ENCODE results near the gene IFI30.
A peak's percentile ranks its signal among the peaks of the same experiment; 100 is the strongest.

DNA sequence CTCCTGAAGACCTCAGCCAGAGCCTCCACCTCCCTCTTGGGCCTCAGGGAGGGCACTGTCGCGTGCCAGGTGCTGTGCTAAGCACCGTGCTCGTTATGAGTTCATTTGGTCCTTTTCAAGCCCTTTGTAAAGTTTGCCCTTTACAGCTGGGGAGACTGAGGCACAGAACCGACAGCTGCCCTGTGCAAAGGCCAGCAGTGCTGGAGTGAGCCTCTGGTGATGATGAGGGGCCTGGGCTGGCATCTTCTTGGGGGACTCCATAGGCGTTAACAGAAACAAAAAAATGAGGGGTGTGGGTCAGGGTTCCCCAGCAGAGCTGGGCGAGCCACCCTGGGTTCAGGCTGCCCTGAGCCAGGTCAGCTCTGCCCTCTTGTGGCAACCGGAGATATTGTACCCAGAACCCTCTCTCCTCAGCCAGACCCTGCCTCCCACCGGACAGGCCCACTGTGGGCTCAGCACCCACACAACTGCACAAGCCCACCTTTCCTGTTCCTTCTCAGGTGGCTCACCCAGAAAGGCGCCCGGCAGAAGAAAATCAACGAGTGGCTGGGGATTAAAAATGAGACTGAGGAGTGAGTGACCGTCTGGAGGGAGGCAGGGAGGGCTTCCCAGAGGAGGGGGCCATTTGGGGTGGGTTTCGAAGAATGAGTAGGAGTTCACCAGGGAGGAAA, 5.5 kb upstream of the IFI30 start:
- TF ChIP-seq EZH2 (IDR thresholded peaks at IDR 0.05; ENCODE audit: borderline replicate concordance, low read depth, low read length, severe bottlenecking) = no peak
- no peak for TF ChIP-seq POLR2AphosphoS5 (IDR thresholded peaks at IDR 0.05; ENCODE audit: insufficient read depth, low read depth, low read length)
- no peak for TF ChIP-seq GATA2 (IDR thresholded peaks at IDR 0.05; ENCODE audit: insufficient read depth, insufficient read length, low read depth, low read length)
- TF ChIP-seq, protein P1, sequence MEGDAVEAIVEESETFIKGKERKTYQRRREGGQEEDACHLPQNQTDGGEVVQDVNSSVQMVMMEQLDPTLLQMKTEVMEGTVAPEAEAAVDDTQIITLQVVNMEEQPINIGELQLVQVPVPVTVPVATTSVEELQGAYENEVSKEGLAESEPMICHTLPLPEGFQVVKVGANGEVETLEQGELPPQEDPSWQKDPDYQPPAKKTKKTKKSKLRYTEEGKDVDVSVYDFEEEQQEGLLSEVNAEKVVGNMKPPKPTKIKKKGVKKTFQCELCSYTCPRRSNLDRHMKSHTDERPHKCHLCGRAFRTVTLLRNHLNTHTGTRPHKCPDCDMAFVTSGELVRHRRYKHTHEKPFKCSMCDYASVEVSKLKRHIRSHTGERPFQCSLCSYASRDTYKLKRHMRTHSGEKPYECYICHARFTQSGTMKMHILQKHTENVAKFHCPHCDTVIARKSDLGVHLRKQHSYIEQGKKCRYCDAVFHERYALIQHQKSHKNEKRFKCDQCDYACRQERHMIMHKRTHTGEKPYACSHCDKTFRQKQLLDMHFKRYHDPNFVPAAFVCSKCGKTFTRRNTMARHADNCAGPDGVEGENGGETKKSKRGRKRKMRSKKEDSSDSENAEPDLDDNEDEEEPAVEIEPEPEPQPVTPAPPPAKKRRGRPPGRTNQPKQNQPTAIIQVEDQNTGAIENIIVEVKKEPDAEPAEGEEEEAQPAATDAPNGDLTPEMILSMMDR (IDR thresholded peaks at IDR 0.05; ENCODE audit: extremely low read depth in 1 of 2, insufficient read depth in 1 of 2, low read depth in 1 of 2, low read length in 2 of 2) = peak; percentile 63 to 84
- TF ChIP-seq JUN (IDR thresholded peaks at IDR 0.05; ENCODE audit: borderline replicate concordance, insufficient read depth, insufficient read length, low read depth) = no peak
- TF ChIP-seq POLR2A (IDR thresholded peaks at IDR 0.05; ENCODE audit: low read depth, low read length) = no peak
- TF ChIP-seq, protein P2, sequence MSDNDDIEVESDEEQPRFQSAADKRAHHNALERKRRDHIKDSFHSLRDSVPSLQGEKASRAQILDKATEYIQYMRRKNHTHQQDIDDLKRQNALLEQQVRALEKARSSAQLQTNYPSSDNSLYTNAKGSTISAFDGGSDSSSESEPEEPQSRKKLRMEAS (IDR thresholded peaks at IDR 0.05; ENCODE audit: insufficient read depth, insufficient read length) = no peak
- no peak for TF ChIP-seq FOS (IDR thresholded peaks at IDR 0.05; ENCODE audit: borderline replicate concordance, insufficient read depth, low read length)

Data from endothelial cell of umbilical vein (primary cell).